Transverse colon (tissue), 4 donors: Measurements from ENCODE around the gene PRRT3.

ENCODE experiments used
- EP300 ChIP-seq: sonication (generic); formaldehyde crosslinking; IDR thresholded peaks from one replicate; pipeline ENCODE4 v1.6.1; 2017; ENCODE audit warnings: antibody characterized with exemption, low read depth
- POLR2A ChIP-seq: fragments of 450-650 bp; IDR thresholded peaks from one replicate; pipeline ENCODE4 v1.6.1; 2016; ENCODE audit warnings: antibody characterized with exemption, mild to moderate bottlenecking, moderate library complexity
- POLR2AphosphoS5 ChIP-seq, 3 donors: sonication (generic); formaldehyde crosslinking; IDR thresholded peaks; one replicate each; pipeline ENCODE4 v1.6.1; 2016; ENCODE audit warnings: antibody characterized with exemption in 3 of 3
- TF ChIP-seq, protein P1 (sequence below), 5 experiments: fragments of 200-600 bp in 3 of 5; fragments of 450-650 bp in 2 of 5; sonication (generic) in 3 of 5; IDR thresholded peaks; 1 replicate in 2 of 5; 2 replicates in 3 of 5; pipeline ENCODE4 v1.5.1; 2016 to 2017; ENCODE audit warnings: antibody characterized with exemption in 5 of 5, inconsistent platforms in 3 of 5, mild to moderate bottlenecking in 2 of 5, moderate library complexity in 1 of 5

DNA sequence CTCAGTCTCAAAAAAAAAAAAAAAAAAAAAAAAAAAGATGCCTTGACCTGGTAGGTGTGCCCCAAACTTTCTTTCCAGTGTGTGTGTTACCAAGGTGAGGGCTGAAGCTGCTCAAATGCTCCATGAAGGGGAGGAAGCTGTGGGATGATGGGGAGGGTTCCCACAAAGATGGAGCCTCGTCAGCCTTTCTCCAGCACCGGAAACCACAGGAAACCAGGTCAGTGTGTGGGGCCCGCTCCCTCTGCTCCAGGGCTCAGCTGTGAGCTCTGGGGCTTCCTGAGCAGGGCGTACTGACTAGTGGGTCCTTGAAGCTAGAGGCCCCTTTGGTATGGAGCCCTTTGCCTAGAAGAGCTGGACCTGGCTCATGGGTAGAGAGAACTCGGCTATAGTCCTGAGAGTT is 50.2 kb downstream of the PRRT3 start:
- TF ChIP-seq, protein P1, sequence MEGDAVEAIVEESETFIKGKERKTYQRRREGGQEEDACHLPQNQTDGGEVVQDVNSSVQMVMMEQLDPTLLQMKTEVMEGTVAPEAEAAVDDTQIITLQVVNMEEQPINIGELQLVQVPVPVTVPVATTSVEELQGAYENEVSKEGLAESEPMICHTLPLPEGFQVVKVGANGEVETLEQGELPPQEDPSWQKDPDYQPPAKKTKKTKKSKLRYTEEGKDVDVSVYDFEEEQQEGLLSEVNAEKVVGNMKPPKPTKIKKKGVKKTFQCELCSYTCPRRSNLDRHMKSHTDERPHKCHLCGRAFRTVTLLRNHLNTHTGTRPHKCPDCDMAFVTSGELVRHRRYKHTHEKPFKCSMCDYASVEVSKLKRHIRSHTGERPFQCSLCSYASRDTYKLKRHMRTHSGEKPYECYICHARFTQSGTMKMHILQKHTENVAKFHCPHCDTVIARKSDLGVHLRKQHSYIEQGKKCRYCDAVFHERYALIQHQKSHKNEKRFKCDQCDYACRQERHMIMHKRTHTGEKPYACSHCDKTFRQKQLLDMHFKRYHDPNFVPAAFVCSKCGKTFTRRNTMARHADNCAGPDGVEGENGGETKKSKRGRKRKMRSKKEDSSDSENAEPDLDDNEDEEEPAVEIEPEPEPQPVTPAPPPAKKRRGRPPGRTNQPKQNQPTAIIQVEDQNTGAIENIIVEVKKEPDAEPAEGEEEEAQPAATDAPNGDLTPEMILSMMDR (IDR thresholded peaks at IDR 0.05), result no peak
- TF ChIP-seq POLR2A (no peak), POLR2AphosphoS5 (IDR thresholded peaks at IDR 0.05) (no peak), EP300 (no peak)
